HG02588 (cell line): ENCODE data around the gene ZNF160.
"Not testable (repeated sequence)": the region's sequence is repeated elsewhere in the genome, so short reads cannot be mapped to it uniquely, and the experiment has no call there.

Experiments used
- ATAC-seq: cut with Tn5 transposase; IDR thresholded peaks from one replicate; pipeline ENCODE4 v1.9.1; 2021; ENCODE audit warnings: mild to moderate bottlenecking, moderate library complexity; ENCODE audit not compliant: unreplicated experiment

Gene ZNF160

DNA sequence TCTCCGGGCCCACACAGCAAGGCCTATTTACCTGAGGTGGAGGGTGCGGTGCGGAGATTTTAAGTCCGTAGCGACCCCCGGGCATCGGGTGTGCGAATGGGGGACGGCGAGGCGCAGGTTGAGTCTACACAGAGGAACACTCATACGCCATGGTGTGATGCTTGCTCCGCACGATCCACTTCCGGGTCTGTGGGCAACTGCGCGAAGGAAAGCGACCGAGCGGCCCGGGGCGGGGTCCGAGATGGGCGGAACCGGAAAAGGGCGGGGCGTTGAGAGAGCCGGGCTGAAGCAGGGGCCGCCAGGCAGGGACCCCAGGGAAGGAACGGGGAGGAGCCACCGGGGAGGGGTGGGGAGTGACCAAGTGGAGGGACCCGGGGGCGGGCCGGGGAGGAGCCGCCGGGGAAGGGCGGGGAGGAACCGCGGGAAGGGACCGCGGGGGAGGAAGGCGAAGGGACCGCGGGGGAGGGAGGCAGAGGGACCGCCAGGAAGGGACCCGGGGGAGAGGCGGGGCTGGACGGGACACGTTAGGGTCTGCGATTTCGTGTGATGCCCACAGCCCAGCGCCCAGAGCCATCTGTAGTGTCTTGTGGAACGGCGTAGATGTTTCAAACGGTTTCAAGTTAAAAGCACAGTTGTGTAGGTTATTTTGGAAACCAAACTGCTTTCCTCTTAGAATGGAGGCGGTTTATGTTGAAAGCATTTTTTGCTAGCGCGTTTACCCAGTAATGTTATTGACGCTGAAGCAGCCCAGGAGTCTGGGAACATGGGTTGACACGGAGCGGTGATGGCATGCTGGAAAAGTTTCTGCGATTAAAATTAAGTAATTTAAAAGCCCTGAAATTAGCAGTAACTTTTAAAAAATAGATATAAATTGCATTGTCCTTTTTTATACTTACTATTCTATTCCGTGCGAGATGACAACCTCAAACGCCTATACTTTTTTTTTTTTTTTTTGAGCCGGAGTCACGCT, at the start of gene ZNF160:
Gene ZNF160 (minus strand): TSS at position 189 of the 970 bp plus-strand sequence. CDS start 17,146 bp downstream, outside the sequence.
- ATAC-seq = peak; percentile 91

DNA sequence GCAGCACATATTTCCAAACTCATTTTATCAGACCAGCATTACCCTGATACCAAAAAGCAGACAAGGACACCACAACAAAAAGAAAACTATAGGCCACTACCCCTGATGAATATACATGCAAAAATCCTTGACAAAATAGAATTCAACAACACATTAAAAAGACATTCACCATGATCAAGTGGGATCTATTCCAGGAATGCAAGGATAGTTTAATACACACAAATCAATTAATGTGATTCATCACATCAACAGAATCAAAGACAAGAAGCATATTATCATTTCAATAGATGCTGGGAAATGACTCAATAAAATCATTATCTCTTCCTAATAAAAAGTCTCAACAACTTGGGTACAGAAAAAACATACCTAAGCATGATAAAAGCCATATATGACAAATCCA, 44.4 kb upstream of the ZNF160 start:
- no peak for ATAC-seq

DNA sequence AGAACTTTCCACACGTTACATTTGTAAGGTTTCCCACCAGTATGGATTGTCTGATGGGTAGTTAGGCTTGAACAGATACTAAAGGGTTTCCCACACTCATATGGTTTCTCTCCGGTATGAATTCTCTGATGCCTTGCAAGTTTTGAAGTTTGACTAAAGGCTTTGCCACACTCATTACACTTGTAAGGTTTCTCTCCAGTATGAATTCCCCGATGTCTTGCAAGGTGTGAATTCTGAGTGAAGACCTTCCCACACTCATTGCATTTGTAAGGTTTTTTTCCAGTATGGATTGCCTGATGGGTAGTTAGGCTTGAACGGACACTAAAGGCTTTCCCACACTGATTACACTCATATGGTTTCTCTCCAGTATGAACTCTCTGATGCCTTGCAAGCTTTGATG, 37.1 kb upstream of the ZNF160 start:
- no peak for ATAC-seq

DNA sequence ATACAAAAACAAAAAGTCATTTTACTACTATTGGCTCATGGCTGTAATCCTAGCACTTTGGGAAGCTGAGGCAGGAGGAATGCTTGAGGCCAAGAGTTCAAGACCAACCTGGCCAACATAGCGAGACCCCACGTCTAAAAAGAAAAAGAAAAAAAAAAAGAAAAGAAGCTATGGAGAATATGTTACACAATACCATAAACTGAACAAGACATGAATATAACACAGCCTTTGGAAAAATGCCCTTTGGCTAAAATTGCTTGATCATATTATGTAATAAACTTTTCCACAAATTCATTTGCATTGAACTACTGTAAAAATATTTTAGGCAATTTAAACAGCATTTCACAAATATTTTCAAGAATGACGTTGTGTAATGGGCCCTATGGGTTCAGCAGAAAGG, 33.2 kb upstream of the ZNF160 start:
- no peak for ATAC-seq

DNA sequence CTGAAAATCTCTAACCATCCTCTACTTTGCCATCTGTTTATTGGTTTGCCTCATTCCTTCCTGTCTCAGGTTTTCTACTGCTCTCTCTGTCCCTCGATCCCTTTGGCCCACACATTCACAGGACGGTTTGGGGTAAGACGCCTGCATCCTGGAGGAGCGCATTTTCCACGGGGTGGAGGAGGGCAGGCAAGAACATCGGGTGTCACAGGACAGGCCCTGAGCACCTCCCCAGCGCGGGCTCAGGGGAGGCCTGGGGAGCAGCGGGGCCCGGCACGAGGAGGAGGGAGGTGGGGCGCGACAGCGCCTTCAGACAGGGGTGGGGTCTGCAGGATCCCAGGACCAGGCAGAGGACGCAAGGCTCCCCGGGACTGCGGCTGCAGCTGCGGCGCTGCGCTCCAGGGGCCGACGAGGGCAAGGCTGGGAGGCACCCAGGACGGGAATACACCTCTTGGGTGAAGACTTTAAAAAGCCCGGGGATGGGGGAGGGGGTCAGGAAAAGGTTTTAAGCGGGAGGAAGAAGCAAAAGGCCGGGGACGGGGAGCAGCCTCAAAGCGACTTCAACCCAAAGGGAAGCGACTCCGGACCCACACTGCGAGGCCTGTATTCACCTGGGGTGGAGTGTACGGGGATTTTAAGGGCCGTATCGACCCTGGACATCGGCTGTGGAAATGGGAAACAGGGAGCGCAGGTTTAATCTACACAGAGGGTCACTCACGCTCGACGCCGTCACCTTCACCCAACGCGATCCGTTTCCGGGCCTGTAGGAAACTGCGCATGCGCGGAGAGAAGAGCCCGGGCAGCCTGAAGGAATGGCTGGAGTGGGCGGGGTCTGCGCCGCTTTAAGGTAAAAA, 29.1 kb upstream of the ZNF160 start, which contains the start of gene ZNF415:
Gene ZNF415 (minus strand): TSS at position 770 of the 851 bp plus-strand sequence. CDS start 10,234 bp downstream, outside the sequence.
- no peak for ATAC-seq

DNA sequence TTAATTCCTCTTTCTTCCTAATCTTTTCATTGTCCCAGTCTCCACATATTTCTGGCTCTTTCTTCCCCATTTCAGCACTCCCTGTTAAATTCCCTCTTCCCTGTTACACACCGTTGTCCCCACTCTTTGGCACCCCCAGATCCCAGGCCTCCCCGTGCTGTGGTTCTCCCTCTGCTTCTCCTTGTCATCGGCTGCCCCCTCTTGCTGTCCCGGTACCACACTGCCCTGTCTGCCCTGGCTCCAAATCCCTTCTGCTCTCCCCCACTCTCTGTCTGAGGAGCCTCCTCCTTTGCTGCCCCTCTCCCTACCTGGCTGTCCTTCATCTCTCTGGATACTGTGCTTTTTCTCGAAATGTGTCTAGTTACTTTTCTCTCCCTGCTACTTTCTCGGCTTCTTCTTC, 28.5 kb upstream of the ZNF160 start:
- no peak for ATAC-seq

DNA sequence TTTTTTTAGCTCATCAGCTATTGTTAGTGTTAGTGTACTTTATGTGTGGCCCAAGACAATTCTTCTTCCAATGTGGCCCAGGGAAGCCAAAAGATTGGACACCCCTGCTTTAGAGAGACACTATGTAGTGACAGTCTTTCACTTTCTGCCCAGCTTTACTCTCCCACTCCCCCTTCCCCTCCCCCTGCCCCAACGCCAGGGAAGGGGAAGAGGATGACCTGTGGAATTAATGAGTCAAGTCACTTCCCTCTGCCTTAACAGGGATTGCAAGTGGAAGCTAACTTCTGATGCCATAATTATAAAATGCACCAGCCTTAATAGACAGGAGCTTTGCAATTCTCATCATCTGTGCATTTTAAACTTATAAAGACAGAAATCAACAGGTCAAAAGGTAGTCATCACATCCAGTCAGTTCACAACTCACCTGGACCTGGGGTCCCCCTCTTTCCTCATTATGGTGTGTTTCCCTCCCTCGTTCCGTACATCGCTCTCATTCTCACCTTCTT, 27.9 kb upstream of the ZNF160 start:
- no peak for ATAC-seq

DNA sequence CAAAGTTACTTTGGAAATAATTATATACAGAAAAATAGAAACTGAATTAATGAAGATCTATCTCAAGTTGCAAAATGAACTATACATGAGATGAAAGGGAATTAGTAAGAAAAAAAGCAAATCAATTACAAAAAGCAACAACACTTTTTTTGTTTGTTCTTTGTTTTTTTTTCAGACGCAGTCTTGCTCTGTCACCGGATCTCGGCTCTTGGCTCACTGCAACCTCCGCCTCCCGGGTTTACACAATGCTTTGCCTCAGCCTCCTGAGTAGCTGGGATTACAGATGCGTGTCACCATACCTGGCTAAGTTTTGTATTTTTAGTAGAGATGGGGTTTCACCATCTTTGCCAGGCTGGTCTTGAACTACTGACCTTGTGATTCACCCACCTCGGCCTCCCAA, 27.3 kb upstream of the ZNF160 start:
- no peak for ATAC-seq

DNA sequence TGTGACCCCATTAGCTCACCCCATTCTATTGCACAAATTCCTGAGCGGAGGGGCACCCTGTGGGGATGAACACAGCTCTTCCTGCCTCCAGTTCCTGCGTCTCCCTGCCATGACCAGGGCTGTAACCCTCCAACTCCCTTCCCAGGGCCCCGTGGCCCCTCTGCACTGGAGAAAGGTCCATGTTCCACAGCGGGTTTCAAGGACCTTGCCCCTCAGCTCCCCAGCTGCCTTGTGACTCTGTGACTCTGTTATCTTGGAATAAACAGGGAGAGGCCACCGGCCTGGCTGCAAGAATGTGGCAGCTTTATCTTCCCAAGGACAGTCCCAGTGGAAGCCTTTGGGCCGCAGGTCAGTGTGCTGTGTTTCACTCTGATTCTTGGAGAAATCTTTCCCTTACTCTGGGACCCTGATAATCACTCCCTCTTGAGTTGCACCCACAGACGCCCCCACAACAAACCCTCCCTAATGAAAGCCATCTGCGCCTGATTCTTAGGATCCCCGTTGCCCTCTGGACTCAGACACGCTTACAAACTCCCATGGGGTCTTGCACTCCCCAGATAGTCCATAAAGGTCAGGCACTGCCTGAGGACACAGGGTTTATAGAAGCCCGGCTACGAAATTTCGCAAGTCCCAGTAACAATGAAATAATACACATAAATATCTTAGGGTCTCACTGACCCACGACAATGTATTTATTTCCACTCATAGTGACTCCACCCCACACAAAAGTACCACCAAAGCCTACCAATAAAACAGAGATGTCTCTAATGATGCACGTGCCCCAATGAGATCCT, 23.7 kb upstream of the ZNF160 start:
- not testable (repeated sequence) for ATAC-seq

DNA sequence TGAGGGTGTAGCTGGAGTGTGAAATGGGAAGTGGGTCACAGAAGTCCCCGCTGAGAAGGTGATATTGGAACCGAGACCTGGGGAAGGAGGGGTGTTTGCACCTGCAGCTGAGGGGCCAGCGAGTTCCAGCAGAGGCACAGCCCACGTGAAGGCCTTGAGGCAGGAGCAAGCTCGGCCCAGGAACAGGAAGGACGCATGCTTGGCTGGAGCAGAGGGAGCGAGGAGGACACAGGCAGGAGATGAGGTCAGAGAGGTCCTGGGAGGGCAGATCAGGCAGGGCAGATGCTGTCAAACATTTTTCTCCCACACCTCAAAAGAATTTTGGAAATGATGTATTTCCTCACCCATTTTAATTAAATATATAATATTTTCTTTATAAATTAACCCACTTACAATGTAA, 20.2 kb upstream of the ZNF160 start:
- ATAC-seq = no peak

DNA sequence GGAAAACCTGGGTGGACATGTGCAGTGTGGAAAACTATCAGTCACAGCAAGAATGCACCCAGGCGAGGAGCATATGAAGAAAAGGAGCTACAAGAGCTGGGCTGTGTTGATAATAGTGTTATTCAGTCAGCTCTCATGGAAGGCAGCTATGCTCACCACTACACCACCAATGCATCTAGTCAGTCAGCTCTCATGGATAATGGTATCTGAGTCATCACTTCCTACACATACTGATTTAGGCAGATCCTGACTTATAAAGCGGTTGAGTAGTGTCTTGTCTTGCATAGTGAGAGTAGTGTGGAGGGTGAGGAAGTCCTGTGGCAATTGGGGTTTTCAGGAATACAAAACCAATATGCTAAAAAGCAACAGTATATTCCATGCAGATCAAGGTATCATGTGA, 9.1 kb upstream of the ZNF160 start:
- ATAC-seq = no peak

DNA sequence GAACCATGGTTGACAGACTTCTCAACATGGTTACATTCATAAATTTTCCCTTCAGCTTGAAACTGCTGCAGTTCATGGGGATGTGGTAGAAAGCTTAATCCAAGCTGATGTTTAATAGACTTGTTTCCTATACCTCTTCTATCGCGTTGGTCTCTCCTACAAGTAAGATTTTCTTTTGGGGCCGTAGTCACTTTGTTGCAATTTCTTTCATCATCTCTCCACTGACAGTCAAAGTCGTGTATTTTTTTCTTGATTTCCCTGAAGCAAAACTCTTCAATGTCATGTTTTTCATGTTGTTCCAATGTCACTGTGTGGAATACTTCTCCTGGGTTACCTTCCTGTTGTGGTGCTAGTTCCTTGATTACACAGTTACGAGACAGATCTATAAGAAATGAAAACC, 6.3 kb upstream of the ZNF160 start:
- ATAC-seq = no peak

DNA sequence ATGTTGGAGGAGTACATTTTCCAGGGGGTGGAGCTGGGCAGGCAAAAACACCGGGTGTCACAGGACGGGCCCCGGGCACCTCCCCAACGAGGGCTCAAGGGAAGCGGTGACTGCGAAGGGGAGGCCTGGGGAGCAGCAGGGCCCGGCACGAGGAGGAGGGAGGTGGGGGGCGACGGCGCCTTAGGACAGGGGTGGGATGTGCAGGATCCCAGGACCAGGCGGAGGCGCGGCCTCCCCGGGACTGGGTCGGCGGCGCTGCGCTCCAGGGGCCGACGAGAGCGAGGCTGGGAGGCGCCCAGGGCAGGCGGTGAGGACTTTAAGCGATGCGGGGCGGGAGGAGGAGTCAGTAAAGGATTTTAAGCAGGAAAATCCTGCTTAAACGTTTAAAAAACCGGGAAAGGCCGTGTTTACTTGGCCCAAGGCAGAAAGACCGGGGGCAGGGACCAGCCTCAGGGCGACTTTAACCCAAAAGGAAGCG, 427 bp downstream of the ZNF160 start:
- ATAC-seq = peak; percentile 20

DNA sequence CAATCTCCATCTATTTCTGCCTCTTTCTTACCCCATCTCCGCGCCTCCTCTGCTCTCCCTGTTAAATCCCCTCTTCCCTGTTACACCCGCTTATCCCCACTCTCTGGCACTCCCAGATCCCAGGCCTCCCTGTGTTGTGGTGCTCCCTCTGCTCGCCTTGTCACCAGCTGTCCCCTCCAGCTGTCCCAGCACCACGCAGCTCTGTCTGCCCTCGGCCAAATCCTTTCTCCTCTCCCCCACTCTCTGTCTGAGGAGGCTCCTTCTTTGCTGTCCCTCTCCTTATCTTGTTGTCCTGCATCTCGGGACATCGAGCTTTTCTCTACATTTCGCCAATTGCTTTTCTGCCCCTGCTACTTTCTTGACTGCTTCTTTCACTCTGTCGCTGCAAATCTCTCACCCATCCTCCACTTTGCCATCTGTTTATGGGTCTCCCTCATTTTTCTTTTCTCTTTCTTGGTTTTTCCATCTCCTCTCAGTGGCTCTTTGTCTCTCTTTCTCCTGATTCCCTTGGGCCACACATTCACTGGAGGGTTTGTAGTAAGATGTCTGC, 941 bp downstream of the ZNF160 start:
- ATAC-seq = no peak

DNA sequence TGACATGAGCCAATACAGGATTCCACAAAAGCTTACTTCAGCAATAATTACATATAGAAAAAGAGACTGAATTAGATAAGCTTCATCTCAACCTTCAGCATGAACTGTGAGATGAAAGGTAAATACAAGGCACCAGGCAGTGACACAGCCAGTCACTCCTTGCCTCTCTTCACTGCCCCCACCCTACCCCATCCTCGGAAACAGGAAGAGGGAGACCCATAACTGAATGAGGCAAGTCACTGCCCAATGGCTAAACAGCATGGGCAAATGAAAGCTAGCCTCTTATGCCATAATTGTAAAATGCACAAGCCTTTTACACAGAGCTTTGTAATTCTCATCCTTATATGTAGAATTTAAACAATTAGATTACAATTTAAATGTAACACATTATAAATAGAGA, 1.7 kb downstream of the ZNF160 start:
- ATAC-seq = no peak

DNA sequence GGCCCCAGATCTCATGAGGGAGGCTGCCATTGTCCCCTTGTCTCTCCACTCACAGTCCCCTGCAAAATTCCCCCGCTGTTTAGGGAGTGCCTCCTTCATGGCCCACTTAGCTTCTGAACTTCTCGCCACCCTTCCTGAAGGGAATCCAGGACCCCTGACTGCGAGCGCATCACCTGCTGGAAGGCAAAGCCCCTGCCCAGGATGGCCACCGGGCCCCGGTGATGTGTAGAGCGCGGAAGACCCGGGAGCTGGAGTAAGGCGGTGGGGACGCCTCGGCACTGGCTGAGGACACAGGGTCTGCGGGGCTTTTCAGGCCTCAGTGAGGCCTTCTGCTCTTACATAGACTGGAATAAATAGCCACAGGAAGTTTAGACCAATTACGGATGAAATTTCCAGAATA, 4.7 kb downstream of the ZNF160 start:
- not testable (repeated sequence) for ATAC-seq

DNA sequence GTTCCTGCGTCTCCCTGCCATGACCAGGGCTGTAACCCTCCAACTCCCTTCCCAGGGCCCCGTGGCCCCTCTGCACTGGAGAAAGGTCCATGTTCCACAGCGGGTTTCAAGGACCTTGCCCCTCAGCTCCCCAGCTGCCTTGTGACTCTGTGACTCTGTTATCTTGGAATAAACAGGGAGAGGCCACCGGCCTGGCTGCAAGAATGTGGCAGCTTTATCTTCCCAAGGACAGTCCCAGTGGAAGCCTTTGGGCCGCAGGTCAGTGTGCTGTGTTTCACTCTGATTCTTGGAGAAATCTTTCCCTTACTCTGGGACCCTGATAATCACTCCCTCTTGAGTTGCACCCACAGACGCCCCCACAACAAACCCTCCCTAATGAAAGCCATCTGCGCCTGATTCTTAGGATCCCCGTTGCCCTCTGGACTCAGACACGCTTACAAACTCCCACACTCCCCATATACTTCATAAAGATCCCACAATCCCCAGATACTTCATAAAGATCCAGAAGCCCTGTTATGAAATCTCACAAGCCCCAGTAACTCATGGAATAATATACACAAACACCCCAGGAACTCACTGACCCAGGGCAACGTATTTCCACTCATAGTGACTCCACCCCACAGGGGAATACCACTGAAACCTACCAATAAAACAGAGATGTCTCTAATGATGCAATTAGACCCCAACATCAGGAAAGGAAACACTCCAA, 6.1 kb downstream of the ZNF160 start:
- ATAC-seq = not testable (repeated sequence)

DNA sequence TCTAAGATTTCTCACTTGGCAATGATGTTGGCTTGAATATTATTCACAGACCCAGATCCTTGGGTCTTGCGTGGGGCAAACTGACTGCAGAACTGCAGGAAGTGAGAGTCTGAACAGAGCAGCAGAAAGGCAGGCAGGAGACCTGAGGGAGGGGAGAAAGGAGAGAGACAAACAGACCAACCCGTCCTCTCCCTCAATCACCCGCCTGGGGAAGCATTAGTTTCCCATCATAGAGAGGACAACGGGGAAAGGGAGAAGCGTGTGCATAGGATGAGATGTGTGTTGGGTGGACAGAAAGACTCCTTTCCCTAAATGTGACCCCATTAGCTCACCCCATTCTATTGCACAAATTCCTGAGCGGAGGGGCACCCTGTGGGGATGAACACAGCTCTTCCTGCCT, 6.6 kb downstream of the ZNF160 start:
- ATAC-seq = not testable (repeated sequence)

DNA sequence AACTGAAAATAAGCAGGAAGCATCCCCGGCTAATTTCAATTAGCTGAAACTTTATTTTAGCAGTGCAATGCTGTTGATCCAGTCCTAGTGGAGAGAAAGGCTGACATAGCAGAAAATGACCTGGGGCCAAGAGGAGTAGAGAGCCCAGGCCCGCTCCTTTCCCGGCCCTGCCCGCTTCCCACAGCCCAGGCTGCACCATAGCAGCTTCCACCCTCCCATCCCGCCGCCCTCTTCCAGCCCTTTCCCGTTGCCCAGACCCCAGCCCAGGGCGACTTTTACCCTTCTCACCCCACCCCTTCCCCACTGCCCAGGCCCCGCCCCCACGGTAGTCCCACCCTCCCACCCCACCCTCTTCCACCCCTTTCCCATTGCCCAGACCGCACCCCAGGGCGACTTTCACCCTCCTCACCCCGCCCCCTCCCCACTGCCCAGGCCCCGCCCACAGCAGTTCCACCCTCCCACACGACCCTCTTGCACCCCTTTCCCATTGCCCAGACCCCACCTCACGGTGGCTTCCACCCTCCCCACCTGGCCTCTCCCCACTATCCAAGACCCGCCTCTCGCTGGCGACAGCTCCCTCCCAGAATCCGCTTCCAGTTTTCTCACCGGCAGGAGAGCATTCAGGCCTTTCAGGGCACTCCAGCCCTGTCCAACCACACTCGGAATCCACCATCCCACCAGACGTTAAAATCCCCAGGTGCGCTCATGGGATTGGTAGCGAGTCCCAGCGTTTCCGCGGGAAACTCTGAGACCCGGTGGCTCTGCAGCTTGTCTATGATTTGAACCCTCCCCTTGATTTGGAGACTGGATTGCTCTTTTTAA, 8.3 kb downstream of the ZNF160 start:
- no peak for ATAC-seq
